ENCODE results near the gene RASGRP4.
"Not testable (repeated sequence)": the region's sequence is repeated elsewhere in the genome, so short reads cannot be mapped to it uniquely, and the experiment has no call there.

- TF ChIP-seq EZH2 (IDR thresholded peaks at IDR 0.05; ENCODE audit: borderline replicate concordance, low read depth, low read length, poor library complexity, severe bottlenecking); CTCF (conservative IDR thresholded peaks at IDR 0.05; ENCODE audit: low read depth, low read length): not testable (repeated sequence)
Measured at GRCh38 chr19:38427035-38427677, 1.1 kb upstream of the RASGRP4 start.

Data from A673 (cell line).